Ishikawa (cell line): ENCODE measurements around the gene ASTN1.

Experiments
- CREB1 ChIP-seq: IDR thresholded peaks from 2 replicates; pipeline ENCODE4 v1.6.1; 2012; ENCODE audit warnings: low read depth
- EP300 ChIP-seq: IDR thresholded peaks from 2 replicates; pipeline ENCODE4 v1.6.1; 2012; ENCODE audit warnings: borderline replicate concordance
- NFIC ChIP-seq: IDR thresholded peaks from 2 replicates; pipeline ENCODE4 v1.6.1; 2012
- RAD21 ChIP-seq: IDR thresholded peaks from 2 replicates; pipeline ENCODE4 v1.6.1; 2012; ENCODE audit warnings: low read depth
- TAF1 ChIP-seq: IDR thresholded peaks from 2 replicates; pipeline ENCODE4 v1.6.1; 2012; ENCODE audit warnings: low read depth, mild to moderate bottlenecking
- TEAD4 ChIP-seq: IDR thresholded peaks from 2 replicates; pipeline ENCODE4 v1.6.1; 2012
- TF ChIP-seq, protein P1 (sequence below): IDR thresholded peaks from 2 replicates; pipeline ENCODE4 v1.6.1; 2012
- TF ChIP-seq, protein P2 (sequence below): IDR thresholded peaks from 2 replicates; pipeline ENCODE4 v1.6.1; 2012; ENCODE audit warnings: low read depth, mild to moderate bottlenecking

DNA sequence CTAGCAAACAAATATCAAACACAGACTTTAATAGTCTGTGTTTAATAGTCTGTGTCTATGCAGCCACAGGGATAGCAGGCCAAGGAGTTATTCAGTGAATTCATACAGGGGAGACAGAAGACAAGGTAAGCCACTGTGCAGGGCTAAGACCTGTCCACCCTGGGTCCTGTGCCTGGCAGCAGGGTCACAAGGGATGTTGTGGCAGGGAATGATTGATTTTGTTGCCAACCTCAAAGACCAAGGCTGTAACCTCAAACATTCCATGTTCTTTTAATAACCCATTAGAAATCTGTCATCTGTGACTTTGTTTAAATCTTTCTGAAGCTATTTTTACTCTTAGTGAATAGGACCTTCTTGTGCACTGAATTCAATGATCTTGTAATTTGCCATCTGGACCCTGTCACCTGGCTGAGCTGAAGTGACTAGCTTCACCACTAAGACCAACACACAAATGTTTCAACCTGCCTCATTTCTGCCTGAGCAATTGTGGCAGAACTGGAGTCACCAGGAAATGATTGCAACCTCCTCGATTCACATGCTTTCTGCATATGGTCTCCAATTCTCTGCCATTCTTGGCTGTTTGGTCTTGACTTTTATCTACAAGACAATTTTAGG is 154.2 kb downstream of the ASTN1 start:
- no peak for TF ChIP-seq EP300
- no peak for TF ChIP-seq TAF1
- no peak for TF ChIP-seq CREB1
- no peak for TF ChIP-seq NFIC
- TF ChIP-seq, protein P1, sequence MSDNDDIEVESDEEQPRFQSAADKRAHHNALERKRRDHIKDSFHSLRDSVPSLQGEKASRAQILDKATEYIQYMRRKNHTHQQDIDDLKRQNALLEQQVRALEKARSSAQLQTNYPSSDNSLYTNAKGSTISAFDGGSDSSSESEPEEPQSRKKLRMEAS, result no peak
- no peak for TF ChIP-seq TEAD4
- TF ChIP-seq RAD21, result no peak
- TF ChIP-seq, protein P2, sequence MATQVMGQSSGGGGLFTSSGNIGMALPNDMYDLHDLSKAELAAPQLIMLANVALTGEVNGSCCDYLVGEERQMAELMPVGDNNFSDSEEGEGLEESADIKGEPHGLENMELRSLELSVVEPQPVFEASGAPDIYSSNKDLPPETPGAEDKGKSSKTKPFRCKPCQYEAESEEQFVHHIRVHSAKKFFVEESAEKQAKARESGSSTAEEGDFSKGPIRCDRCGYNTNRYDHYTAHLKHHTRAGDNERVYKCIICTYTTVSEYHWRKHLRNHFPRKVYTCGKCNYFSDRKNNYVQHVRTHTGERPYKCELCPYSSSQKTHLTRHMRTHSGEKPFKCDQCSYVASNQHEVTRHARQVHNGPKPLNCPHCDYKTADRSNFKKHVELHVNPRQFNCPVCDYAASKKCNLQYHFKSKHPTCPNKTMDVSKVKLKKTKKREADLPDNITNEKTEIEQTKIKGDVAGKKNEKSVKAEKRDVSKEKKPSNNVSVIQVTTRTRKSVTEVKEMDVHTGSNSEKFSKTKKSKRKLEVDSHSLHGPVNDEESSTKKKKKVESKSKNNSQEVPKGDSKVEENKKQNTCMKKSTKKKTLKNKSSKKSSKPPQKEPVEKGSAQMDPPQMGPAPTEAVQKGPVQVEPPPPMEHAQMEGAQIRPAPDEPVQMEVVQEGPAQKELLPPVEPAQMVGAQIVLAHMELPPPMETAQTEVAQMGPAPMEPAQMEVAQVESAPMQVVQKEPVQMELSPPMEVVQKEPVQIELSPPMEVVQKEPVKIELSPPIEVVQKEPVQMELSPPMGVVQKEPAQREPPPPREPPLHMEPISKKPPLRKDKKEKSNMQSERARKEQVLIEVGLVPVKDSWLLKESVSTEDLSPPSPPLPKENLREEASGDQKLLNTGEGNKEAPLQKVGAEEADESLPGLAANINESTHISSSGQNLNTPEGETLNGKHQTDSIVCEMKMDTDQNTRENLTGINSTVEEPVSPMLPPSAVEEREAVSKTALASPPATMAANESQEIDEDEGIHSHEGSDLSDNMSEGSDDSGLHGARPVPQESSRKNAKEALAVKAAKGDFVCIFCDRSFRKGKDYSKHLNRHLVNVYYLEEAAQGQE, result no peak
